ENCODE data around the gene CTBS. TPM values are rescaled to one million over a fixed set of nuclear protein-coding genes. Genes with fewer than 3 reads are reported as not detected.

CTBS gene
- total and polyA plus RNA-seq, 2 of the 13 experiments (the other 11 are each of a cell fraction or from before 2014, with no cell fraction given): 4.7 to 12.4 TPM

GRCh38 chr1:84573967-84574842, at the start of gene CTBS (continued):
- peak; percentile 60; the same call in 1 of the 2 replicates for TF ChIP-seq ZNF691 (CRISPR knock-in tag; IDR thresholded peaks at IDR 0.05; ENCODE audit: borderline replicate concordance, low read depth)
- no peak for TF ChIP-seq GTF3A (CRISPR knock-in tag; conservative IDR thresholded peaks at IDR 0.05)
- no peak for TF ChIP-seq ZBTB2 (CRISPR knock-in tag; IDR thresholded peaks at IDR 0.05; ENCODE audit: low read depth)
- no peak for TF ChIP-seq HDAC6 (IDR thresholded peaks at IDR 0.05; ENCODE audit: low read depth, low read length)
- TF ChIP-seq HNRNPK (IDR thresholded peaks at IDR 0.05; ENCODE audit: low read depth, low read length, poor library complexity, severe bottlenecking): peak; percentile 58
- TF ChIP-seq FOXK1 (CRISPR knock-in tag; IDR thresholded peaks at IDR 0.05; ENCODE audit: borderline replicate concordance, low read depth): 0 out of 2 replicates have a peak, but pooled peaks have one; percentile 12
- TF ChIP-seq ZNF704 (CRISPR knock-in tag; IDR thresholded peaks at IDR 0.05; ENCODE audit: borderline replicate concordance): no peak
- TF ChIP-seq NONO (IDR thresholded peaks at IDR 0.05): no peak
- TF ChIP-seq NONO (CRISPR knock-in tag; conservative IDR thresholded peaks at IDR 0.05): peak; percentile 71; the same call in 1 of the 2 replicates
- no peak for TF ChIP-seq TRIM24 (CRISPR knock-in tag; IDR thresholded peaks at IDR 0.05)
- peak; percentile 49; the same call in 1 of the 2 replicates for TF ChIP-seq ZNF30 (CRISPR knock-in tag; IDR thresholded peaks at IDR 0.05)
- no peak for TF ChIP-seq TEF (CRISPR knock-in tag; IDR thresholded peaks at IDR 0.05)
- peak; percentile 65; the same call in 1 of the 2 replicates for TF ChIP-seq SAFB2 (CRISPR knock-in tag; IDR thresholded peaks at IDR 0.05; ENCODE audit: borderline replicate concordance, low read depth)
- TF ChIP-seq MTF2 (CRISPR knock-in tag; IDR thresholded peaks at IDR 0.05; ENCODE audit: borderline replicate concordance): 0 out of 2 replicates have a peak, but pooled peaks have one; percentile 80
- no peak for TF ChIP-seq GRHL1 (CRISPR knock-in tag; conservative IDR thresholded peaks at IDR 0.05)

Measured in HepG2 (cell line).